Suprapubic skin (tissue), 4 donors: ENCODE data around the gene PDS5B. TPM values are rescaled to one million over a fixed set of nuclear protein-coding genes. Genes with fewer than 3 reads are reported as not detected.
A peak's percentile ranks its signal among the peaks of the same experiment; 100 is the strongest.

Source experiments
- DNase-seq, 2 donors: peaks; one replicate each; pipeline ENCODE4 v3.0.0-alpha.2; 2019; ENCODE audit warnings: low spot score in 2 of 2
- H3K27ac ChIP-seq: fragments of 200-600 bp; sonication (generic); one replicate; pipeline ENCODE4 v1.5.1; 2019
- H3K27me3 ChIP-seq: fragments of 200-600 bp; sonication (generic); one replicate; pipeline ENCODE4 v1.5.1; 2019
- H3K36me3 ChIP-seq: fragments of 200-600 bp; sonication (generic); one replicate; pipeline ENCODE4 v1.5.1; 2019
- H3K4me1 ChIP-seq: fragments of 200-600 bp; sonication (generic); one replicate; pipeline ENCODE4 v1.5.1; 2019
- H3K4me3 ChIP-seq: fragments of 200-600 bp; sonication (generic); one replicate; pipeline ENCODE4 v1.5.1; 2019; ENCODE audit warnings: mild to moderate bottlenecking
- H3K9me3 ChIP-seq: fragments of 200-600 bp; sonication (generic); one replicate; pipeline ENCODE4 v1.5.1; 2019
- EP300 ChIP-seq: sonication (generic); formaldehyde crosslinking; IDR thresholded peaks from one replicate; pipeline ENCODE4 v1.6.1; 2017; ENCODE audit warnings: antibody characterized with exemption
- POLR2A ChIP-seq, 2 donors: fragments of 450-650 bp; IDR thresholded peaks; one replicate each; pipeline ENCODE4 v1.6.1; 2017; ENCODE audit warnings: antibody characterized with exemption in 2 of 2, mild to moderate bottlenecking in 2 of 2, moderate library complexity in 2 of 2
- POLR2AphosphoS5 ChIP-seq, 3 donors: sonication (generic); formaldehyde crosslinking; IDR thresholded peaks; one replicate each; pipeline ENCODE4 v1.6.1; 2017; ENCODE audit warnings: antibody characterized with exemption in 3 of 3
- WGBS: methylation state at CpG from one replicate; pipeline ENCODE4 v1.1.5; 2018; 5-methylcytosine and 5-hydroxymethylcytosine counted together
- total RNA-seq, 4 donors: library from RNA; depleted of rRNA; stranded (reverse); fragments of >200 nt; gene quantifications; one replicate each; pipeline ENCODE4 v1.1.0, GENCODE V29; 2016
- TF ChIP-seq, protein P1 (sequence below), 2 donors: fragments of 200-600 bp in 1 of 2; fragments of 450-650 bp in 1 of 2; sonication (generic) in 1 of 2; IDR thresholded peaks; one replicate each; pipeline ENCODE4 v1.5.1; 2016 to 2019; ENCODE audit warnings: antibody characterized with exemption in 2 of 2, mild to moderate bottlenecking in 1 of 2, moderate library complexity in 1 of 2

PDS5B gene
- total RNA-seq, 4 donors from 2014 or later: 17.8 to 48.2 (median 28.5) TPM

DNA sequence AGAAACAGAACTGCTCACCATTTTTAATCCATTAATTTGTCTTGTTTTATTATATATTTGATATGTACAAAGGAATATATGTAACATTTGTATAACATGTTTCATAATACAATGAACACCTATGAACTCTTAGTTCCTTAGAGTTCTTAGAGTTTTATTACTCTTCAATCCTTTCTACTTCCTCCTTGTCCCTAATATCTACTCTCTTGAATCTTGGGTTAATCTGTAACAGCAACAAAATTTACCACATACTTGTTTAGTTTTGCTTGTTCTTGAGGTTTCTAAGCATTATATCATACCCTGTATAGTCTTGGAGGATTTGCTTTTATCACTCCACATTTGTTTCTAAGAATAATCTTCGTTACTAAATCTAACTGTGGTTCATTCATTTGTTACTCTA, 151.4 kb downstream of the PDS5B start:
- H3K27me3 ChIP-seq: no peaks in the 10 kb centered on the region
- WGBS: 67% methylated on average over 1 of the region's 1 CpG
- peaks cover 30% of the 10 kb centered on the region for H3K4me1 ChIP-seq
- no peaks in the 10 kb centered on the region for H3K9me3 ChIP-seq
- no peaks in the 10 kb centered on the region for H3K36me3 ChIP-seq
- H3K27ac ChIP-seq: peak overlapping the region; percentile 72
- TF ChIP-seq, protein P1, sequence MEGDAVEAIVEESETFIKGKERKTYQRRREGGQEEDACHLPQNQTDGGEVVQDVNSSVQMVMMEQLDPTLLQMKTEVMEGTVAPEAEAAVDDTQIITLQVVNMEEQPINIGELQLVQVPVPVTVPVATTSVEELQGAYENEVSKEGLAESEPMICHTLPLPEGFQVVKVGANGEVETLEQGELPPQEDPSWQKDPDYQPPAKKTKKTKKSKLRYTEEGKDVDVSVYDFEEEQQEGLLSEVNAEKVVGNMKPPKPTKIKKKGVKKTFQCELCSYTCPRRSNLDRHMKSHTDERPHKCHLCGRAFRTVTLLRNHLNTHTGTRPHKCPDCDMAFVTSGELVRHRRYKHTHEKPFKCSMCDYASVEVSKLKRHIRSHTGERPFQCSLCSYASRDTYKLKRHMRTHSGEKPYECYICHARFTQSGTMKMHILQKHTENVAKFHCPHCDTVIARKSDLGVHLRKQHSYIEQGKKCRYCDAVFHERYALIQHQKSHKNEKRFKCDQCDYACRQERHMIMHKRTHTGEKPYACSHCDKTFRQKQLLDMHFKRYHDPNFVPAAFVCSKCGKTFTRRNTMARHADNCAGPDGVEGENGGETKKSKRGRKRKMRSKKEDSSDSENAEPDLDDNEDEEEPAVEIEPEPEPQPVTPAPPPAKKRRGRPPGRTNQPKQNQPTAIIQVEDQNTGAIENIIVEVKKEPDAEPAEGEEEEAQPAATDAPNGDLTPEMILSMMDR (IDR thresholded peaks at IDR 0.05): no peak
- TF ChIP-seq EP300 (no peak), POLR2AphosphoS5 (IDR thresholded peaks at IDR 0.05) (no peak), POLR2A (IDR thresholded peaks at IDR 0.05) (no peak)
- H3K4me3 ChIP-seq: peak overlapping the region; percentile 39
- DNase-seq: no peak

DNA sequence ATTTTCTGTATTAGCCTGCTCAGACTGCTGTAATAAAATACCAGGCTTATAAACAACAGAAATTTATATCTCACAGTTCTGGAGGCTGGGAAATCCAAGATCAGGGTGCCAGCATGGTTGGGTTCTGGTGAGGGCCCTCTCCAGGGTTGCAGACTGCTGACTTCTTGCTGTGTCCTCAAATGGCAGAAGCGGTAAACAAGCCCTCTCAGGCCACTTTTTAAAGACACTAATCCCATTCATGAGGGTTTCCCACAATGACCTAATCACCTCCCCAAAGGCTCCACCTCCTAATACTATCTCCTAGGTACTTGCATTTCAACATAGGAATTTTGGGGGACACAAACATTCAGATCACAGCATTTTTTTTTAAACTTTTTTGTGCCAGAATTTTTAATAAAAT, 159.3 kb downstream of the PDS5B start:
- no peak overlapping the region for H3K4me3 ChIP-seq
- H3K36me3 ChIP-seq: peaks cover 14% of the 10 kb centered on the region
- no peaks in the 10 kb centered on the region for H3K9me3 ChIP-seq
- DNase-seq: no peak
- H3K27ac ChIP-seq: no peak overlapping the region
- TF ChIP-seq POLR2AphosphoS5 (IDR thresholded peaks at IDR 0.05): no peak
- no peak for TF ChIP-seq POLR2A (IDR thresholded peaks at IDR 0.05)
- TF ChIP-seq, protein P1 (IDR thresholded peaks at IDR 0.05): no peak
- no peak for TF ChIP-seq EP300
- 93% methylated on average over 1 of the region's 1 CpG for WGBS
- no peaks in the 10 kb centered on the region for H3K27me3 ChIP-seq
- no peaks in the 10 kb centered on the region for H3K4me1 ChIP-seq

DNA sequence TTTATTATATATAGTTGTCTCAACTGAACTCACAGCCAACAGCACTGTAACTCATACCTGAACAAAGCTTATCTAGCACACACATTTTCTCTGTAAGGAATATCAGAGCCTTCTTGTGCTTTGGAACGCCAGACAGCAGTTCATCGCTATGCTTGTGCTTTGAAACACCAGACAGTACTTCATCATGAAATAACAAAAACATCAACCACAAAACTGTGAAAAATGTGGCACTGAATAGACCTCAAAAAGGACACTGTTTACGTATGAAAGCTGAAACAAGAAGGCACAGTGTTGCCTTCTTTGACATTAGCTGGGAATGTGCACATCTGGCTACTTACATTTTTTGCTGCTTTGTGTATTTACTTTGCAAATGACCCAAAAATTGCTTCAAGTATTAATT, 160.2 kb downstream of the PDS5B start:
- DNase-seq: no peak
- Histone ChIP-seq H3K27ac (no peak overlapping the region), H3K36me3 (peaks cover 21% of the 10 kb centered on the region), H3K4me1 (no peaks in the 10 kb centered on the region), H3K27me3 (no peaks in the 10 kb centered on the region), H3K4me3 (no peak overlapping the region), H3K9me3 (no peaks in the 10 kb centered on the region)
- WGBS: 86% methylated on average over 3 of the region's 3 CpGs
- TF ChIP-seq EP300: no peak
- TF ChIP-seq, protein P1 (IDR thresholded peaks at IDR 0.05): no peak

DNA sequence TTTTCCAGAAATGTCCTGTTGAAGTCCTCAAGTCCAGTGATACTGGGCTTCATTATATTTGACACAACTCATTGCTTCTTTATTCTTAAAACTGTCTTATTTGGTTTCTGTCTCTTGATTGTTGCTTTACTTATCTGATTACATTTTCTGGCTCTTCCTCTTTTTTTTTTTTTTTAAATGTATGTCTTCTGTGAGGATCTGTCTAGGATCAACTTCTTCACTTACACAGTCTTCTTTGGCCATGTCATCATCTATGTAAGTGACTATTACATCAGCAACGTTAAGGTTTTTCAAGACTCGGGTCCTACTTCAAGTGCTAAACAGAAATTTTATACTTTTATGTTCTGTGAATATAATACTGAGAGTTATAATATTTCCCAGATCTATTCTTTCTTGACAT, 162.1 kb downstream of the PDS5B start:
- DNase-seq: no peak
- peaks cover 21% of the 10 kb centered on the region for H3K36me3 ChIP-seq
- no peak overlapping the region for H3K27ac ChIP-seq
- no peaks in the 10 kb centered on the region for H3K4me1 ChIP-seq
- H3K9me3 ChIP-seq: no peaks in the 10 kb centered on the region
- WGBS: 96% methylated on average over 2 of the region's 2 CpGs
- TF ChIP-seq POLR2A (IDR thresholded peaks at IDR 0.05): no peak
- no peak for TF ChIP-seq POLR2AphosphoS5 (IDR thresholded peaks at IDR 0.05)
- no peak for TF ChIP-seq EP300
- TF ChIP-seq, protein P1 (IDR thresholded peaks at IDR 0.05): no peak
- H3K4me3 ChIP-seq: no peak overlapping the region
- no peaks in the 10 kb centered on the region for H3K27me3 ChIP-seq

DNA sequence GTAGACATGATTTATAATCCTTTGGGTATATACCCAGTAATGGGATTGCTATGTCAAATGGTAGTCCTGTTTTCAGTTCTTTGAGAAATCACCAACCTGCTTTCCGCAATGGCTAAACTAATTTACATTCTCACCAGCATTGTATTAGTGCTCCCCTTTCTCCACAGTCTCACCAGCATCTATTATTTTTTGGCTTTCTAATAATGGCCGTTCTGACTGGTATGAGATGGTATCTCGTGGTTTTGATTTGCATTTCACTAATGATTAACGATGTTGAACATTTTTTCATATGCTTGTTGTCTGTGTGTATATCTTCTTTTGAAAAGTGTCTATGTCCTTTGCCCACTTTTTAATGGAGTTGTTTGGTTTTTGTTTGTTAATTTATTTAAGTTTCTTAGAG, 165.1 kb downstream of the PDS5B start:
- WGBS: 89% methylated on average over 4 of the region's 4 CpGs
- TF ChIP-seq POLR2A (IDR thresholded peaks at IDR 0.05) (no peak), POLR2AphosphoS5 (IDR thresholded peaks at IDR 0.05) (no peak), EP300 (no peak)
- TF ChIP-seq, protein P1 (IDR thresholded peaks at IDR 0.05): no peak
- Histone ChIP-seq H3K4me3 (no peak overlapping the region), H3K9me3 (no peaks in the 10 kb centered on the region), H3K27ac (no peak overlapping the region), H3K27me3 (no peaks in the 10 kb centered on the region), H3K36me3 (peaks cover 15% of the 10 kb centered on the region), H3K4me1 (no peaks in the 10 kb centered on the region)
- DNase-seq: no peak
